ENCODE results near the gene CDIP1.

CDIP1 gene

GRCh38 chr16:4491898-4492297, 46.7 kb downstream of the CDIP1 start:
- Histone ChIP-seq H3K4me3 (ENCODE audit: low read length) (no peak overlapping the region), H3K79me2 (ENCODE audit: control insufficient read depth, low read length) (peaks cover 62% of the 10 kb centered on the region), H3K36me3 (ENCODE audit: control insufficient read depth, low read length) (peaks cover 21% of the 10 kb centered on the region), H3K4me2 (ENCODE audit: low read length) (no peak overlapping the region), H3K27ac (ENCODE audit: low read depth, low read length) (no peak overlapping the region), H3K4me1 (ENCODE audit: control insufficient read depth, low read length) (no peaks in the 10 kb centered on the region), H3F3A (ENCODE audit: control insufficient read depth, insufficient read depth) (no peaks in the 10 kb centered on the region), H3K27me3 (ENCODE audit: control insufficient read depth, low read length) (no peaks in the 10 kb centered on the region), H4K20me1 (ENCODE audit: control insufficient read depth, insufficient read depth, low read depth, low read length) (no peaks in the 10 kb centered on the region; the same call in 1 of the 2 replicates), H3K9me2 (replicated peaks; ENCODE audit: control insufficient read depth, low read length) (no peaks in the 10 kb centered on the region), H3K9me3 (ENCODE audit: control insufficient read depth, insufficient read depth, low read length) (no peaks in the 10 kb centered on the region)
- no peak for TF ChIP-seq EZH2phosphoT487 (IDR thresholded peaks at IDR 0.05; ENCODE audit: borderline replicate concordance, low read length)
- no peak for TF ChIP-seq CTCF (IDR thresholded peaks at IDR 0.05; ENCODE audit: low read depth, low read length, poor library complexity, severe bottlenecking)

GRCh38 chr16:4489030-4489429, 49.5 kb downstream of the CDIP1 start:
- H3K79me2 ChIP-seq (ENCODE audit: control insufficient read depth, low read length): peaks cover 46% of the 10 kb centered on the region
- no peak overlapping the region for H3K4me3 ChIP-seq (ENCODE audit: low read length)
- no peaks in the 10 kb centered on the region for H3K27me3 ChIP-seq (ENCODE audit: control insufficient read depth, low read length)
- no peaks in the 10 kb centered on the region for H3K4me1 ChIP-seq (ENCODE audit: control insufficient read depth, low read length)
- H3K9me3 ChIP-seq (ENCODE audit: control insufficient read depth, insufficient read depth, low read length): no peaks in the 10 kb centered on the region
- no peak overlapping the region for H3K27ac ChIP-seq (ENCODE audit: low read depth, low read length)
- H3F3A ChIP-seq (ENCODE audit: control insufficient read depth, insufficient read depth): no peaks in the 10 kb centered on the region
- H3K9me2 ChIP-seq (replicated peaks; ENCODE audit: control insufficient read depth, low read length): no peaks in the 10 kb centered on the region
- H3K4me2 ChIP-seq (ENCODE audit: low read length): no peak overlapping the region
- H4K20me1 ChIP-seq (ENCODE audit: control insufficient read depth, insufficient read depth, low read depth, low read length): no peaks in the 10 kb centered on the region; the same call in 1 of the 2 replicates
- no peak for TF ChIP-seq EZH2phosphoT487 (IDR thresholded peaks at IDR 0.05; ENCODE audit: borderline replicate concordance, low read length)
- no peak for TF ChIP-seq CTCF (IDR thresholded peaks at IDR 0.05; ENCODE audit: low read depth, low read length, poor library complexity, severe bottlenecking)
- peaks cover 36% of the 10 kb centered on the region for H3K36me3 ChIP-seq (ENCODE audit: control insufficient read depth, low read length)

DNA sequence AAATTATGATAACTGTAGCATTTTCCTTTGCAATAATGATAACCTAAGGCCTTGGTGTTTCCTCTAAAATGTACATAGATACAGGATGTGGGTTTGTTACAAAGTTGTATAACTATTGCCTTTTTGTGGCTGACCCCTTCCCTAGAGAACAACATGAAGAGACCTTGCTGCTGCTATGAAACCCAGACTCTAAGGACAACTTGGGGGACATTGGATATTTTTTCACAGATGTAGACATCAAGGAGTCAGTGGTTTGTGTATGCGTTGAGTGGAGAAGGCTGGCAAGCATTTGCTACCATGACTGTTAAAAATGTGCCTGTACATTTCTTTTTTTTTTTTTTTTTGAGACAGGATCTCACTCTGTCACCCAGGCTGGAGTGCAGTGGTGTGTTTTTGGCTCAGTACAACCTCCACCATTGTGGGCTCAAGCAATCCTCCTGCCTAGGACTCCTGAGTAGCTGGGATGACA, 50.0 kb downstream of the CDIP1 start:
- no peak for TF ChIP-seq CTCF (IDR thresholded peaks at IDR 0.05; ENCODE audit: low read depth, low read length, poor library complexity, severe bottlenecking)
- no peak for TF ChIP-seq EZH2phosphoT487 (IDR thresholded peaks at IDR 0.05; ENCODE audit: borderline replicate concordance, low read length)
- Histone ChIP-seq H3F3A (ENCODE audit: control insufficient read depth, insufficient read depth) (no peaks in the 10 kb centered on the region), H3K27me3 (ENCODE audit: control insufficient read depth, low read length) (no peaks in the 10 kb centered on the region), H3K79me2 (ENCODE audit: control insufficient read depth, low read length) (peaks cover 45% of the 10 kb centered on the region), H4K20me1 (ENCODE audit: control insufficient read depth, insufficient read depth, low read depth, low read length) (no peaks in the 10 kb centered on the region; the same call in 1 of the 2 replicates), H3K36me3 (ENCODE audit: control insufficient read depth, low read length) (peaks cover 36% of the 10 kb centered on the region), H3K4me2 (ENCODE audit: low read length) (no peak overlapping the region), H3K4me1 (ENCODE audit: control insufficient read depth, low read length) (no peaks in the 10 kb centered on the region), H3K4me3 (ENCODE audit: low read length) (no peak overlapping the region), H3K27ac (ENCODE audit: low read depth, low read length) (no peak overlapping the region), H3K9me3 (ENCODE audit: control insufficient read depth, insufficient read depth, low read length) (no peaks in the 10 kb centered on the region), H3K9me2 (replicated peaks; ENCODE audit: control insufficient read depth, low read length) (no peaks in the 10 kb centered on the region)

All from DOHH2 (cell line).